Measurements from ENCODE around the gene MITF.

MITF gene

DNA sequence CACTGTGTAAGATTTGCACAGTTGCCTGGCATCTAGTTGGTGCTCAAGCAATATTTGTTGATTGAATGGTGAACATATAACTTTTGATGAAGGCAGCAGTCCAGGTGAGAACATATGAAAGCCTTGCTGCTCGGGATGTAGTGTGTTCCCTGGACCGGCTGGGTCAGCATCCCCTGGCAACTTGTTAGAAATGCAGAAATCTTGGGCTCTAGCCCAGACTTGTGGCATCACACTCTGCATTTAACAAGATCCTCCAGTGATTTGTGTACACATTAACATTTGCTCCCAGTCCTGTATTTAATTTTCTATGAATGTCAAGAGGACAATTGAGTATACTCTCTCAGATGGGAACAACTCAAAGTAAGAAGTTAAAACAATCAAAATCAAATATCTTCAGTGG is 191.3 kb downstream of the MITF start:
- H3K9ac ChIP-seq (ENCODE audit: low read depth, low read length) = no peak overlapping the region
- H3K36me3 ChIP-seq (ENCODE audit: insufficient read depth, low read length) = no peaks in the 10 kb centered on the region
- no peak overlapping the region for H3K4me3 ChIP-seq (ENCODE audit: low read length)
- no peaks in the 10 kb centered on the region for H3K9me3 ChIP-seq (replicated peaks; ENCODE audit: low read length)
- H3K27me3 ChIP-seq (ENCODE audit: control insufficient read depth, insufficient read depth, low read length) = no peaks in the 10 kb centered on the region
- H3K4me1 ChIP-seq (ENCODE audit: control insufficient read depth, insufficient read depth, low read length) = no peaks in the 10 kb centered on the region
- H3K4me2 ChIP-seq (ENCODE audit: low read length) = no peak overlapping the region

DNA sequence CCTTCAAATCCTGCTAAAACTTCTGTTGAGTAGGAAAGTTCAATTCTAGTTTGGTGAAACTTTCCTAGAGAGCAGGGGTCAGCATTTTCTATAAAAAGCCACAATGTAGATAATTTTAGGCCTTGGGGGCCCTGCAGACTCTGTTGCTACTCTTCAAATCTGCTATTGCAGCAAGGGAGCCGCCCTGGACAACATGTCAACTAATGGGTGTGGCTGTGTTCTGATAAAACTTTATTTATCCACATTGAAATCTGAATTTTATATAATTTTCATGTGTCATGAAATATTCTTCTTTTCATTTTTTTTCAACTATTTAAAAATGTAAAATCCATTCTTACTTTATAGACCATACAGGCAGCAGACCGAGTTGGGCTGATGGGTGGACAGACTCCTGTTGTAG is 192.8 kb downstream of the MITF start:
- H3K4me2 ChIP-seq (ENCODE audit: low read length) = no peak overlapping the region
- no peak overlapping the region for H3K9ac ChIP-seq (ENCODE audit: low read depth, low read length)
- H3K4me1 ChIP-seq (ENCODE audit: control insufficient read depth, insufficient read depth, low read length) = no peaks in the 10 kb centered on the region
- no peaks in the 10 kb centered on the region for H3K36me3 ChIP-seq (ENCODE audit: insufficient read depth, low read length)
- no peaks in the 10 kb centered on the region for H3K27me3 ChIP-seq (ENCODE audit: control insufficient read depth, insufficient read depth, low read length)
- H3K9me3 ChIP-seq (replicated peaks; ENCODE audit: low read length) = no peaks in the 10 kb centered on the region
- H3K4me3 ChIP-seq (ENCODE audit: low read length) = no peak overlapping the region

DNA sequence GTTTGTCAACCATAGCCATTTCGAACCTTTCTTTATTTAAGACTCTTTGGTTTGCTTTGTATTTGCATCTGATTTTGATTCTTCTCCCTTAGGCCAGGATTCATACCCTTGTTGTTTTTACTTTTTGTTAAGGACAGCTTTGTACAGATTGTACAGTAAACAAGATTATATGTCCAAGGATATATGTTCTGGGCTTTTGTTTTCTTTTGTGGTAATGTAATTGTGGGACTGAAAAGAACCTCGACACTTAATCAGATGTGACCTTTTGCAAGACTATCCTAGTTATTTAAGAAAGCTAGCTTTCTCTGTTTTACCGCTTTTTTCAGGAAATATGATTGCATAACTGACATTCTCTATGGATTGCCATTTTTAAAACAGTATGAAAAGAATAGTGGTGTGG is 193.2 kb downstream of the MITF start:
- Histone ChIP-seq H3K4me3 (ENCODE audit: low read length) (no peak overlapping the region), H3K36me3 (ENCODE audit: insufficient read depth, low read length) (no peaks in the 10 kb centered on the region), H3K9me3 (replicated peaks; ENCODE audit: low read length) (no peaks in the 10 kb centered on the region), H3K27me3 (ENCODE audit: control insufficient read depth, insufficient read depth, low read length) (no peaks in the 10 kb centered on the region), H3K4me2 (ENCODE audit: low read length) (no peak overlapping the region), H3K9ac (ENCODE audit: low read depth, low read length) (no peak overlapping the region), H3K4me1 (ENCODE audit: control insufficient read depth, insufficient read depth, low read length) (no peaks in the 10 kb centered on the region)

DNA sequence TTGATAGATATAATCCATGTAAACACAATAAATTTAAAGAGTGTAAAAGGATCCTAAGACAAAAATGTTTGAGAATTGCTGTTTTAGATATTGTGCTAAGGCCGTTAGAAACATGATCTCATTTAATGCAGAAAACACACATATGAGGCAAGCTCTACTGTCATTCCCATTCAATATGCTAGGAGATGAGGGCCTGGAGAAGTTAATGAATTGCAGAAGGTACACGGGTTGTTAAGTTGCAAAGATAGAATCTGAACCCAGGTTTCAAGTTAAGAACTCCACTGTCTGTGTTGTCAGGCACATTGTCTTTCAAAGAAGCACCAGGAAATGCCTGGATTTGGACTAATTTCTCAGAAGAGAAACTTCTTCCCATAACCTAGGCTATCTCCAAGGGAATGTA is 195.1 kb downstream of the MITF start:
- H3K4me1 ChIP-seq (ENCODE audit: control insufficient read depth, insufficient read depth, low read length) = no peaks in the 10 kb centered on the region
- no peaks in the 10 kb centered on the region for H3K9me3 ChIP-seq (replicated peaks; ENCODE audit: low read length)
- no peaks in the 10 kb centered on the region for H3K36me3 ChIP-seq (ENCODE audit: insufficient read depth, low read length)

DNA sequence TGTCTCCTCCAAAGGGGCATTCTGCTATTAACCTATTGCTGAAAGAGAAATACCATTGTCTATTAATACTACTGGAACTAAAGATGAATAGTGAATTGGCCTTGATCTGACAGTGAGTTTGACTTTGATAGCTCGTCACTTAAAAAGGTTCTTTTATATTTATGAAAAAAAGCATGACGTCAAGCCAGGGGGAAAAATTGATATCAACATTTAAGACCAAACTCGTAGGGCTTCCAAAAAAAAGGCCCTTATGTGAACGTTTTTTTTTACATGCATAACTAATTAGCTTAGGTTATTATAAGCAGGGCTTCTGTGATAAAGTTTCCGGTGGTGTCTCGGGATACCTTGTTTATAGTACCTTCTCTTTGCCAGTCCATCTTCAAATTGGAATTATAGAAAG is 197.0 kb downstream of the MITF start:
- no peak overlapping the region for H3K4me2 ChIP-seq (ENCODE audit: low read length)
- H3K27me3 ChIP-seq (ENCODE audit: control insufficient read depth, insufficient read depth, low read length) = no peaks in the 10 kb centered on the region
- H3K4me1 ChIP-seq (ENCODE audit: control insufficient read depth, insufficient read depth, low read length) = no peaks in the 10 kb centered on the region
- no peaks in the 10 kb centered on the region for H3K9me3 ChIP-seq (replicated peaks; ENCODE audit: low read length)
- H3K4me3 ChIP-seq (ENCODE audit: low read length) = no peak overlapping the region
- no peak overlapping the region for H3K9ac ChIP-seq (ENCODE audit: low read depth, low read length)
- H3K36me3 ChIP-seq (ENCODE audit: insufficient read depth, low read length) = no peaks in the 10 kb centered on the region

More for the DNA sequence above, 195.1 kb downstream of the MITF start:
- Histone ChIP-seq H3K9ac (ENCODE audit: low read depth, low read length) (no peak overlapping the region), H3K4me3 (ENCODE audit: low read length) (no peak overlapping the region), H3K27me3 (ENCODE audit: control insufficient read depth, insufficient read depth, low read length) (no peaks in the 10 kb centered on the region), H3K4me2 (ENCODE audit: low read length) (no peak overlapping the region)

DNA sequence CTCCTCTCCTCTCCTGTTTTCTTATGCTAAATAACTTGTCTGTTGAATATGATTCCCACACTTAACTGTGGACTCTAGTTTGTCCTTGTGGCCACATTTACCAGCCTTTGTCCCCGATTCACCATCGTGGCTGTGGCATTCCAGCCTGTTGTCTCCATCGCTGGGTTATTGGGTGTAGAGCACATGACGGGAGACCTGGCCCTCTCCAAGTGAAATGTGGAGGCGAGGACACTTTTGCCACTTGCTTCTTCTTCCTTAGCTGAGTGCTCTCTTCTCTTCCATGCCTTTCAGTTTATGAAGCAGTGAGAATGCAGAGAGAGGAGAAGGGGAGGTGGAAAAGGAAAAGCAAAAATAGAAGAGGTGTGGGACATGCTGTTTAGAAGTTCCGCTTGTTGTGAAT is 198.8 kb downstream of the MITF start:
- H3K36me3 ChIP-seq (ENCODE audit: insufficient read depth, low read length) = no peaks in the 10 kb centered on the region
- H3K4me1 ChIP-seq (ENCODE audit: control insufficient read depth, insufficient read depth, low read length) = no peaks in the 10 kb centered on the region
- no peaks in the 10 kb centered on the region for H3K27me3 ChIP-seq (ENCODE audit: control insufficient read depth, insufficient read depth, low read length)
- no peak overlapping the region for H3K4me2 ChIP-seq (ENCODE audit: low read length)
- H3K4me3 ChIP-seq (ENCODE audit: low read length) = no peak overlapping the region
- H3K9ac ChIP-seq (ENCODE audit: low read depth, low read length) = no peak overlapping the region
- H3K9me3 ChIP-seq (replicated peaks; ENCODE audit: low read length) = no peaks in the 10 kb centered on the region

DNA sequence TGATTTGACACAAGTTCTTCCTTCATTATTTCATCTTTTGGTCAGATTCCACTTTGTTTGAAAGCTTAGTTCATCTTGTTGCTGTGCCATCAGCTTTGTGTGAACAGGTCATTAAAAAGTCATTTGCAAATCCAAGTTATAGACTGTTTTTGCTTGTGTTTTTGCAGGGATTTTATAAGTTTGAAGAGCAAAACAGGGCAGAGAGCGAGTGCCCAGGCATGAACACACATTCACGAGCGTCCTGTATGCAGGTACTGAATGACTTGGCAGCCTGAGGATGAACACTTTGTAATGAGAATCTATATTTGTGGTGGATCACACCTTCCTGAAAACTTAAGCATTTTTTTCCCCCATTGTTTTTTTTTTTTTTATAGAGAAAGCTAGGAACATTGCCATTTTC is 199.7 kb downstream of the MITF start:
- Histone ChIP-seq H3K4me1 (ENCODE audit: control insufficient read depth, insufficient read depth, low read length) (no peaks in the 10 kb centered on the region), H3K9ac (ENCODE audit: low read depth, low read length) (no peak overlapping the region), H3K4me3 (ENCODE audit: low read length) (no peak overlapping the region), H3K27me3 (ENCODE audit: control insufficient read depth, insufficient read depth, low read length) (no peaks in the 10 kb centered on the region), H3K36me3 (ENCODE audit: insufficient read depth, low read length) (no peaks in the 10 kb centered on the region), H3K4me2 (ENCODE audit: low read length) (no peak overlapping the region), H3K9me3 (replicated peaks; ENCODE audit: low read length) (no peaks in the 10 kb centered on the region)

DNA sequence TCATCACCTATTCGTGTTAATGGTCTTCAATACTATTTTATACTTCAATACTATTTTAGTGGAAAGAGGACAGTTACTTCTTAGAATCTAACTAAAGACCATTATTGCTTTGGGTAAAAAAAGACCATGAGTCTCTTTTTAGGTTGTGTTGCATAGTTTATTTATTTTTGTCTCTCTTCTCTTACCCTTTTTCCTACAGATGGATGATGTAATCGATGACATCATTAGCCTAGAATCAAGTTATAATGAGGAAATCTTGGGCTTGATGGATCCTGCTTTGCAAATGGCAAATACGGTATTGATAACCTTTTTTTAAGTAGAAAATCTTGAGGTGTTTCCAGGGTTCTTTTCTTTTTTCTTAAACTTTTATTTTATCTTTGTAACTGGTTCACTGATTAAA is 201.8 kb downstream of the MITF start:
- H3K4me3 ChIP-seq (ENCODE audit: low read length) = no peak overlapping the region
- H3K9me3 ChIP-seq (replicated peaks; ENCODE audit: low read length) = no peaks in the 10 kb centered on the region
- no peak overlapping the region for H3K9ac ChIP-seq (ENCODE audit: low read depth, low read length)
- H3K36me3 ChIP-seq (ENCODE audit: insufficient read depth, low read length) = no peaks in the 10 kb centered on the region
- no peaks in the 10 kb centered on the region for H3K4me1 ChIP-seq (ENCODE audit: control insufficient read depth, insufficient read depth, low read length)
- H3K27me3 ChIP-seq (ENCODE audit: control insufficient read depth, insufficient read depth, low read length) = no peaks in the 10 kb centered on the region
- H3K4me2 ChIP-seq (ENCODE audit: low read length) = no peak overlapping the region

DNA sequence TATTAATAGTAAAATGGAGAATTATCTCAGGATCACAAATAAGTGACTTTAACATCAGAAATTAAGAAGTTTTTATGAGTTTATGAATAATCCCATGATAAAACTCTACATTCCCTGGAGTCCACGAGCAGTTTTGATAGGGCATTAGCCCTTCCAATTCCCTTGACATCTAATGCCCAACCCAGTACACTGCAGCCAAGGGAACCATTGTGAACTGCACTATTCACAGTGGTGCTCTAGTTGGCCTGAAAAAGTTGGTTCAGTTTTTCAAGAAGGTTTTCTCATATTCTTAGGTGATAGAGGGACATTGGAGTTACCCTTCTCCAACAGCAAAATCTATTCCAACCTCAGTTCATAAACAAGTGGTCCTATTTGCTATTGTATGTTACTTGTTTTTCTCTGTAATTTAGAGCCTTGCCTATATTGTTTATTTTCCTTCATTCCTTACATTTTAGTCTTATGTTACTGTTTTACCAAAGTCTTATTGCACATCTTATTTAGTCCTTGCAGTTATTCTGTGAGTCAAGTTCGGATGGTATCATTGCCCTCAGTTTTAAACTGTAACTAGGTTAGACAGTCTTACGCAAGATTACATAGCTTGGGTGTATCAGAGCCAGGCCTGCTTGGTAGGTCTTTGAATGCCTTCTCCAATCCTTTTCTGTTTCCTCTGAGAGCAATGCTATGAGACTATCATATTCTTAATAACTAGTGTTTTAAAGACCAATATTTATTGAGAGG is 202.3 kb downstream of the MITF start:
- no peaks in the 10 kb centered on the region for H3K9me3 ChIP-seq (replicated peaks; ENCODE audit: low read length)
- no peaks in the 10 kb centered on the region for H3K27me3 ChIP-seq (ENCODE audit: control insufficient read depth, insufficient read depth, low read length)
- no peak overlapping the region for H3K9ac ChIP-seq (ENCODE audit: low read depth, low read length)
- no peaks in the 10 kb centered on the region for H3K36me3 ChIP-seq (ENCODE audit: insufficient read depth, low read length)
- H3K4me2 ChIP-seq (ENCODE audit: low read length) = no peak overlapping the region
- H3K4me1 ChIP-seq (ENCODE audit: control insufficient read depth, insufficient read depth, low read length) = no peaks in the 10 kb centered on the region
- H3K4me3 ChIP-seq (ENCODE audit: low read length) = no peak overlapping the region

DNA sequence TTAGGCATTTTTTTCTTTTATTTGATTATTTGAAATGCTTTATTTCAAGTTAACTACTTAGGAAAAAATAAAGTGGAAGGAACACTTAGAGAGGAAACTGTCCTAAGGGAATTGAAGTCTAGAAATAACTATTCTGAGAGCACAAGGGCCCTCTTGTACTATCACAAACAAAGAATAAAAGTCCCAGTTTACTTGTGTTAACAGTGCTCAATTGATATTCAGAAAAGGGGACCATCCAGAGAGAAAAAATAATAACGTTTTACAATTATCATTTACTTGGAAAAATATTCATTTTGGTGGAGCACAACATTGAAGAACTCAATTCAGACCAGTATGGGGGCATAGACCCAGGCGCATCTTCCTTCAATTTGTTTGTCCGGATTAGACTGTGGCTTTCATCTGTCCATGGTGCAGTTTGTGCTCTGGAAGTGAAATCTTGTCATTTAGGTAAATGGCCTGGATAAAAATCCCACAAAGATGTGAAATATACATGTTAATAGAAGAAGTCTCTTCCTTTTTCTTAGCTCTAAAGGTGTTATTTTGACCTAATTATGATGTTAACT is 205.7 kb downstream of the MITF start:
- Histone ChIP-seq H3K4me2 (ENCODE audit: low read length) (no peak overlapping the region), H3K4me3 (ENCODE audit: low read length) (no peak overlapping the region), H3K4me1 (ENCODE audit: control insufficient read depth, insufficient read depth, low read length) (no peaks in the 10 kb centered on the region), H3K27me3 (ENCODE audit: control insufficient read depth, insufficient read depth, low read length) (no peaks in the 10 kb centered on the region), H3K9ac (ENCODE audit: low read depth, low read length) (no peak overlapping the region), H3K36me3 (ENCODE audit: insufficient read depth, low read length) (no peaks in the 10 kb centered on the region), H3K9me3 (replicated peaks; ENCODE audit: low read length) (no peaks in the 10 kb centered on the region)

DNA sequence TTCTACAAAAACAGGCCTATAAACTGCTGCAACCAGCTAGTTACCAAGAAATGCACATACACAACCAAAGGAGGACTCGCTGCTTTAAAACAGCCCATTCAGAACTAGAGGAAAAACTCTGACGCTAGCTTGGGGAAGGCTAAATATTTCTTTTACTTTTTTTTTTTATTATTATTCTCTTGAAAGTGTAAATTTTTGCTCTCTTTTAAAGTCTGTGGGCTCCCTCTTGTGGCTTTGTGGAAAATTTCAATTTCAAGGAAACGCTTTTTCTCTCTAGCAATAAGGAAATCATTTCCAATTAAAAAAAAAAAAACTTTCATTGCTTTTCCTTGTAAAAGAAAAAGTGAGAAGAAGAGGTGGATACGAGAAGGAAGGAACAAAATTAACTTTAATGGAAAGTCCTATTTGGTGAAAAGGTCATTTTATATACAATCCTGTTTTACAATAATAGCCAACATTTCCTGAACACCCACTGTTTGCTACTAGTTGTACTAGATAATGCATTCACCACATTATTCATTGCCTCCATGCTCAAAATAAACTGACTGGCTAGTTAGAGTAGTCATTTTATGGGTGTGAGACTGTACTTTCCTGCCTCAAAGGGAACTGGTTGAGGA is 209.1 kb downstream of the MITF start:
- Histone ChIP-seq H3K27me3 (ENCODE audit: control insufficient read depth, insufficient read depth, low read length) (no peaks in the 10 kb centered on the region), H3K4me1 (ENCODE audit: control insufficient read depth, insufficient read depth, low read length) (no peaks in the 10 kb centered on the region), H3K9me3 (replicated peaks; ENCODE audit: low read length) (no peaks in the 10 kb centered on the region), H3K4me2 (ENCODE audit: low read length) (peak overlapping the region; percentile 13), H3K4me3 (ENCODE audit: low read length) (no peak overlapping the region), H3K9ac (ENCODE audit: low read depth, low read length) (no peak overlapping the region), H3K36me3 (ENCODE audit: insufficient read depth, low read length) (no peaks in the 10 kb centered on the region)

DNA sequence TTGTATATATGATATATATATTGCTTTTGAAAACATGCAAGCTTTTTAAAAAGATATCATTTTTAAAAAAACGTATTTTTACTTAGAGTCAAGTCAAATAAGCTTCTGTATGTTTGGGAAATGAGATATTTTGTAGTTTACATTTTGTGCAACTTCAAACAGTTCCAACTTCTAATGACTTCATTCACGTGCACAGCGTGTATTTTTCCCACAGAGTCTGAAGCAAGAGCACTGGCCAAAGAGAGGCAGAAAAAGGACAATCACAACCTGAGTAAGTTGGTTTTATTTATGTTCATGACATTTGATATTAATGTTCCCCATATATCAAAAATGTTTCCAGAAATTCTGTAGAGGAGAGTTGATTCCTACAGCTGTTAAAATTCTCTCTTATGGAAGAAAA is 212.4 kb downstream of the MITF start:
- Histone ChIP-seq H3K9ac (ENCODE audit: low read depth, low read length) (no peak overlapping the region), H3K9me3 (replicated peaks; ENCODE audit: low read length) (no peaks in the 10 kb centered on the region), H3K4me1 (ENCODE audit: control insufficient read depth, insufficient read depth, low read length) (no peaks in the 10 kb centered on the region)

More for the DNA sequence above, 212.4 kb downstream of the MITF start:
- Histone ChIP-seq H3K4me3 (ENCODE audit: low read length) (no peak overlapping the region), H3K27me3 (ENCODE audit: control insufficient read depth, insufficient read depth, low read length) (no peaks in the 10 kb centered on the region), H3K36me3 (ENCODE audit: insufficient read depth, low read length) (no peaks in the 10 kb centered on the region), H3K4me2 (ENCODE audit: low read length) (no peak overlapping the region)

All from skeletal muscle satellite cell (primary cell).